GM12878 (cell line): ENCODE results near the gene KHDRBS1. TPM values are rescaled to one million over a fixed set of nuclear protein-coding genes. Genes with fewer than 3 reads are reported as not detected.

ENCODE experiments used
- HDAC2 ChIP-seq: fragments of 200-600 bp; sonication (generic); IDR thresholded peaks from 2 replicates; pipeline ENCODE4 v1.6.1; 2017
- IRF4 ChIP-seq: IDR thresholded peaks from 2 replicates; pipeline ENCODE4 v1.6.1; 2011; ENCODE audit warnings: low read depth, low read length
- MEF2A ChIP-seq: IDR thresholded peaks from 2 replicates; pipeline ENCODE4 v1.6.1; 2011; ENCODE audit warnings: low read depth, mild to moderate bottlenecking, low read length, moderate library complexity; ENCODE audit not compliant: insufficient read depth
- MYB ChIP-seq: fragments of 150-350 bp; IDR thresholded peaks from 2 replicates; pipeline ENCODE4 v1.6.1; 2014; ENCODE audit warnings: mild to moderate bottlenecking, low read depth, low read length, borderline replicate concordance
- polyA plus RNA-seq, 11 experiments: library from polyadenylated mRNA; depleted of rRNA in 4 of 11; unstranded in 6 of 11; stranded (reverse) in 5 of 11; fragments of >200 nt; fragmentation: Nextera tagmentation in 4 of 11; fragmentation: Illumina TruSeq in 1 of 11; extraction: Ambion mirVana in 4 of 11; extraction: Trizol in 1 of 11; gene quantifications; 1 replicate in 1 of 11; 2 replicates in 10 of 11; pipeline versions ENCODE4 v1.2.1 to v1.2.3, GENCODE V29; 2011 to 2016; ENCODE audit warnings: inconsistent platforms in 2 of 11, missing spikeins in 2 of 11, low read depth in 1 of 11
- total RNA-seq, 4 experiments: library from RNA; depleted of rRNA in 3 of 4; stranded (reverse); fragments of >200 nt in 3 of 4; fragmentation: Illumina TruSeq in 1 of 4; extraction: Trizol in 1 of 4; gene quantifications; 2 replicates each; pipeline versions ENCODE4 v1.2.1 to v1.2.3, GENCODE V29; 2013 to 2021
- TF ChIP-seq, protein P1 (sequence below): fragments of 450-650 bp; IDR thresholded peaks from 2 replicates; pipeline ENCODE4 v1.6.1; 2017; ENCODE audit warnings: antibody characterized with exemption, mild to moderate bottlenecking, moderate library complexity
- TF ChIP-seq, protein P2 (sequence below): fragments of 450-650 bp; IDR thresholded peaks from 2 replicates; pipeline ENCODE4 v1.6.1; 2016; ENCODE audit warnings: mild to moderate bottlenecking, moderate library complexity, borderline replicate concordance
- TF ChIP-seq, protein P3 (sequence below): fragments of 450-650 bp; formaldehyde crosslinking; IDR thresholded peaks from 2 replicates; pipeline ENCODE4 v1.4.0; 2022; ENCODE audit warnings: mild to moderate bottlenecking, moderate library complexity

The KHDRBS1 gene
- total and polyA plus RNA-seq, 10 of the 15 experiments (the other 5 are each of a cell fraction or from before 2014, with no cell fraction given): 42.5 to 204 (median 96.0) TPM

DNA sequence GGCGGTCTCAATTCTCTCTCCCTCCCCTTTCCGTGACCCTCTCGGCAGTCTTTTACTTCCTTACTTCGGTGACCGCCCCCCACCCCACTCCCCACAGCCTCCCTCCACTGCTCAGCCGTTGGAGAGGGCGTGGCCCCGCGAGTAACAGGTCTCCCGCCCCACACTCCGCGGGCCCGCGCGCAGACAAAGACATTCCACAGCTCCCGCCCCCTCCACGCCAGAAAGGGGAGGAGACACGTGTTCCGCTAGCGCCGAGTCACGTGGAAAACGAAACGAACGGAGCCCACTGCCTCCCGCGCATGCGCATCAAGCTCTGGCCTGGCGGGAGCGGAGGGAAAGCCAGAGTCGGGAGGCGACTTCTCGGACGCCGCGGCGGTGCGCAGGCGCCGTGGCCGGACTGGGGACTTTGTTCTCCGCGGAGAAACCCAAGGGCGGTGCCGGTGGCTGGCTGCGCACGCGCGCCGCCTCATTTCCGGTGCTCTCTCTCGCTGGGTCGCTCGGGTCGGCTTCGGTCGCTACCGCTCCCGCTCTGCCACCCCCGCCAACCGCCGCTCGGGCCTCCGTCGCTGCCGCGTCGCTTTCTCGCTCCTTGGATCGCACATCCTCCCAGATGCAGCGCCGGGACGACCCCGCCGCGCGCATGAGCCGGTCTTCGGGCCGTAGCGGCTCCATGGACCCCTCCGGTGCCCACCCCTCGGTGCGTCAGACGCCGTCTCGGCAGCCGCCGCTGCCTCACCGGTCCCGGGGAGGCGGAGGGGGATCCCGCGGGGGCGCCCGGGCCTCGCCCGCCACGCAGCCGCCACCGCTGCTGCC lies at the start of gene KHDRBS1 (continued):
- TF ChIP-seq, protein P1, sequence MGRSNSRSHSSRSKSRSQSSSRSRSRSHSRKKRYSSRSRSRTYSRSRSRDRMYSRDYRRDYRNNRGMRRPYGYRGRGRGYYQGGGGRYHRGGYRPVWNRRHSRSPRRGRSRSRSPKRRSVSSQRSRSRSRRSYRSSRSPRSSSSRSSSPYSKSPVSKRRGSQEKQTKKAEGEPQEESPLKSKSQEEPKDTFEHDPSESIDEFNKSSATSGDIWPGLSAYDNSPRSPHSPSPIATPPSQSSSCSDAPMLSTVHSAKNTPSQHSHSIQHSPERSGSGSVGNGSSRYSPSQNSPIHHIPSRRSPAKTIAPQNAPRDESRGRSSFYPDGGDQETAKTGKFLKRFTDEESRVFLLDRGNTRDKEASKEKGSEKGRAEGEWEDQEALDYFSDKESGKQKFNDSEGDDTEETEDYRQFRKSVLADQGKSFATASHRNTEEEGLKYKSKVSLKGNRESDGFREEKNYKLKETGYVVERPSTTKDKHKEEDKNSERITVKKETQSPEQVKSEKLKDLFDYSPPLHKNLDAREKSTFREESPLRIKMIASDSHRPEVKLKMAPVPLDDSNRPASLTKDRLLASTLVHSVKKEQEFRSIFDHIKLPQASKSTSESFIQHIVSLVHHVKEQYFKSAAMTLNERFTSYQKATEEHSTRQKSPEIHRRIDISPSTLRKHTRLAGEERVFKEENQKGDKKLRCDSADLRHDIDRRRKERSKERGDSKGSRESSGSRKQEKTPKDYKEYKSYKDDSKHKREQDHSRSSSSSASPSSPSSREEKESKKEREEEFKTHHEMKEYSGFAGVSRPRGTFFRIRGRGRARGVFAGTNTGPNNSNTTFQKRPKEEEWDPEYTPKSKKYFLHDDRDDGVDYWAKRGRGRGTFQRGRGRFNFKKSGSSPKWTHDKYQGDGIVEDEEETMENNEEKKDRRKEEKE: no peak
- TF ChIP-seq, protein P2, sequence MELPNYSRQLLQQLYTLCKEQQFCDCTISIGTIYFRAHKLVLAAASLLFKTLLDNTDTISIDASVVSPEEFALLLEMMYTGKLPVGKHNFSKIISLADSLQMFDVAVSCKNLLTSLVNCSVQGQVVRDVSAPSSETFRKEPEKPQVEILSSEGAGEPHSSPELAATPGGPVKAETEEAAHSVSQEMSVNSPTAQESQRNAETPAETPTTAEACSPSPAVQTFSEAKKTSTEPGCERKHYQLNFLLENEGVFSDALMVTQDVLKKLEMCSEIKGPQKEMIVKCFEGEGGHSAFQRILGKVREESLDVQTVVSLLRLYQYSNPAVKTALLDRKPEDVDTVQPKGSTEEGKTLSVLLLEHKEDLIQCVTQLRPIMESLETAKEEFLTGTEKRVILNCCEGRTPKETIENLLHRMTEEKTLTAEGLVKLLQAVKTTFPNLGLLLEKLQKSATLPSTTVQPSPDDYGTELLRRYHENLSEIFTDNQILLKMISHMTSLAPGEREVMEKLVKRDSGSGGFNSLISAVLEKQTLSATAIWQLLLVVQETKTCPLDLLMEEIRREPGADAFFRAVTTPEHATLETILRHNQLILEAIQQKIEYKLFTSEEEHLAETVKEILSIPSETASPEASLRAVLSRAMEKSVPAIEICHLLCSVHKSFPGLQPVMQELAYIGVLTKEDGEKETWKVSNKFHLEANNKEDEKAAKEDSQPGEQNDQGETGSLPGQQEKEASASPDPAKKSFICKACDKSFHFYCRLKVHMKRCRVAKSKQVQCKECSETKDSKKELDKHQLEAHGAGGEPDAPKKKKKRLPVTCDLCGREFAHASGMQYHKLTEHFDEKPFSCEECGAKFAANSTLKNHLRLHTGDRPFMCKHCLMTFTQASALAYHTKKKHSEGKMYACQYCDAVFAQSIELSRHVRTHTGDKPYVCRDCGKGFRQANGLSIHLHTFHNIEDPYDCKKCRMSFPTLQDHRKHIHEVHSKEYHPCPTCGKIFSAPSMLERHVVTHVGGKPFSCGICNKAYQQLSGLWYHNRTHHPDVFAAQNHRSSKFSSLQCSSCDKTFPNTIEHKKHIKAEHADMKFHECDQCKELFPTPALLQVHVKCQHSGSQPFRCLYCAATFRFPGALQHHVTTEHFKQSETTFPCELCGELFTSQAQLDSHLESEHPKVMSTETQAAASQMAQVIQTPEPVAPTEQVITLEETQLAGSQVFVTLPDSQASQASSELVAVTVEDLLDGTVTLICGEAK: peak; percentile 45; the same call in 1 of the 2 replicates
- no peak for TF ChIP-seq IRF4
- TF ChIP-seq, protein P3, sequence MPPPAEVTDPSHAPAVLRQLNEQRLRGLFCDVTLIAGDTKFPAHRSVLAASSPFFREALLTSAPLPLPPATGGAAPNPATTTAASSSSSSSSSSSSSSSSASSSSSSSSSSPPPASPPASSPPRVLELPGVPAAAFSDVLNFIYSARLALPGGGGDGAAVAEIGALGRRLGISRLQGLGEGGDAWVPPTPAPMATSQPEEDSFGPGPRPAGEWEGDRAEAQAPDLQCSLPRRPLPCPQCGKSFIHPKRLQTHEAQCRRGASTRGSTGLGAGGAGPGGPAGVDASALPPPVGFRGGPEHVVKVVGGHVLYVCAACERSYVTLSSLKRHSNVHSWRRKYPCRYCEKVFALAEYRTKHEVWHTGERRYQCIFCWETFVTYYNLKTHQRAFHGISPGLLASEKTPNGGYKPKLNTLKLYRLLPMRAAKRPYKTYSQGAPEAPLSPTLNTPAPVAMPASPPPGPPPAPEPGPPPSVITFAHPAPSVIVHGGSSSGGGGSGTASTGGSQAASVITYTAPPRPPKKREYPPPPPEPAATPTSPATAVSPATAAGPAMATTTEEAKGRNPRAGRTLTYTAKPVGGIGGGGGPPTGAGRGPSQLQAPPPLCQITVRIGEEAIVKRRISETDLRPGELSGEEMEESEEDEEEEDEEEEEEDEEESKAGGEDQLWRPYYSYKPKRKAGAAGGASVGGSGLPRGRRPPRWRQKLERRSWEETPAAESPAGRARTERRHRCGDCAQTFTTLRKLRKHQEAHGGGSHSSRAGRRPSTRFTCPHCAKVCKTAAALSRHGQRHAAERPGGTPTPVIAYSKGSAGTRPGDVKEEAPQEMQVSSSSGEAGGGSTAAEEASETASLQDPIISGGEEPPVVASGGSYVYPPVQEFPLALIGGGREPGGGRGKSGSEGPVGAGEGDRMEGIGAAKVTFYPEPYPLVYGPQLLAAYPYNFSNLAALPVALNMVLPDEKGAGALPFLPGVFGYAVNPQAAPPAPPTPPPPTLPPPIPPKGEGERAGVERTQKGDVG (CRISPR knock-in tag): no peak
- no peak; the same call in 1 of the 2 replicates for TF ChIP-seq MYB
- TF ChIP-seq MEF2A: no peak
- no peak for TF ChIP-seq HDAC2
